GM23338 (cell line): ENCODE data around the gene TBC1D7. TPM values are rescaled to one million over a fixed set of nuclear protein-coding genes. Genes with fewer than 3 reads are reported as not detected.

Experiments used
- ATAC-seq: fragments of 200-7000 bp; cut with Tn5 transposase; 3 replicates; pipeline ENCODE4 v1.9.1; 2020
- DNase-seq: peaks from one replicate; pipeline ENCODE4 v3.0.0-alpha.2; 2015; ENCODE audit warnings: low spot score
- H2AFZ ChIP-seq: fragments of 200-600 bp; sonication (generic); 2 replicates; pipeline ENCODE4 v1.8.0; 2016; ENCODE audit warnings: antibody characterized with exemption, mild to moderate bottlenecking, moderate library complexity
- H3F3A ChIP-seq: fragments of 200-600 bp; sonication (generic); replicated peaks from 2 replicates; pipeline ENCODE4 v1.8.0; 2017; ENCODE audit warnings: antibody characterized with exemption, mixed run types, low read depth
- H3K27ac ChIP-seq: fragments of 200-600 bp; sonication (generic); 2 replicates; pipeline ENCODE4 v1.6.1; 2016; ENCODE audit warnings: low read depth
- H3K27me3 ChIP-seq: fragments of 200-600 bp; sonication (generic); 2 replicates; pipeline ENCODE4 v1.8.0; 2016; ENCODE audit warnings: mild to moderate bottlenecking, mixed run types, moderate library complexity; ENCODE audit not compliant: insufficient read depth
- H3K36me3 ChIP-seq: fragments of 200-600 bp; sonication (generic); 2 replicates; pipeline ENCODE4 v1.8.0; 2016; ENCODE audit warnings: mild to moderate bottlenecking; ENCODE audit not compliant: insufficient read depth
- H3K4me1 ChIP-seq: fragments of 200-600 bp; sonication (generic); 2 replicates; pipeline ENCODE4 v1.8.0; 2016; ENCODE audit warnings: mild to moderate bottlenecking, moderate library complexity; ENCODE audit not compliant: insufficient read depth
- H3K4me2 ChIP-seq: fragments of 200-600 bp; sonication (generic); 2 replicates; pipeline ENCODE4 v1.7.1; 2017; ENCODE audit warnings: mixed run types
- H3K4me3 ChIP-seq: fragments of 200-600 bp; sonication (generic); 2 replicates; pipeline ENCODE4 v1.6.1; 2016; ENCODE audit warnings: mixed run types
- H3K79me2 ChIP-seq: fragments of 200-600 bp; sonication (generic); replicated peaks from 2 replicates; pipeline ENCODE4 v1.8.0; 2017; ENCODE audit warnings: mild to moderate bottlenecking; ENCODE audit not compliant: insufficient read depth
- H3K9me2 ChIP-seq: fragments of 200-600 bp; sonication (generic); 2 replicates; pipeline ENCODE4 v1.8.0; 2017; ENCODE audit not compliant: insufficient read depth
- H4K20me1 ChIP-seq: fragments of 200-600 bp; sonication (generic); replicated peaks from 2 replicates; pipeline ENCODE4 v1.8.0; 2017; ENCODE audit warnings: mild to moderate bottlenecking; ENCODE audit not compliant: insufficient read depth
- H3K27ac Mint-ChIP-seq: 2 replicates; pipeline ENCODE4 v1.8.0; 2020; ENCODE audit warnings: inconsistent platforms, mild to moderate bottlenecking, moderate library complexity, mixed read lengths
- H3K27me3 Mint-ChIP-seq: 3 replicates; pipeline ENCODE4 v1.8.0; 2022; ENCODE audit warnings: low read depth, mild to moderate bottlenecking, moderate library complexity, mixed read lengths, inconsistent platforms; ENCODE audit not compliant: insufficient read depth, poor library complexity
- H3K36me3 Mint-ChIP-seq: 3 replicates; pipeline ENCODE4 v1.8.0; 2021; ENCODE audit warnings: low read depth, mild to moderate bottlenecking, inconsistent platforms, moderate library complexity, mixed read lengths
- H3K4me1 Mint-ChIP-seq: 3 replicates; pipeline ENCODE4 v1.8.0; 2020; ENCODE audit warnings: mild to moderate bottlenecking, inconsistent platforms, mixed read lengths
- H3K4me3 Mint-ChIP-seq: 3 replicates; pipeline ENCODE4 v1.8.0; 2021; ENCODE audit warnings: moderate library complexity, mild to moderate bottlenecking, inconsistent platforms, mixed read lengths
- H3K9me3 Mint-ChIP-seq: 3 replicates; pipeline ENCODE4 v1.8.0; 2020; ENCODE audit warnings: moderate library complexity, mild to moderate bottlenecking, inconsistent platforms, mixed read lengths
- CREB1 ChIP-seq: fragments of 250-450 bp; sonication (Bioruptor Pico); IDR thresholded peaks from 2 replicates; pipeline ENCODE4 v1.5.0; 2020; ENCODE audit warnings: low read depth, mild to moderate bottlenecking, moderate library complexity
- CTCF ChIP-seq, 2 experiments: fragments of 200-600 bp in 1 of 2; sonication (generic) in 1 of 2; conservative IDR thresholded peaks; 2 replicates each; pipeline versions ENCODE4 v1.5.1 to v1.6.1; 2016 to 2017; ENCODE audit warnings: antibody characterized with exemption in 2 of 2, low read depth in 2 of 2, mild to moderate bottlenecking in 2 of 2, moderate library complexity in 1 of 2
- EZH2 ChIP-seq: fragments of 200-600 bp; sonication (generic); IDR thresholded peaks from one replicate; pipeline ENCODE4 v1.8.0; 2017; ENCODE audit warnings: antibody characterized with exemption, mild to moderate bottlenecking, low read depth; ENCODE audit not compliant: unreplicated experiment
- EZH2phosphoT487 ChIP-seq: fragments of 200-600 bp; sonication (generic); IDR thresholded peaks from one replicate; pipeline ENCODE4 v1.8.1; 2018; ENCODE audit warnings: antibody characterized with exemption; ENCODE audit not compliant: unreplicated experiment
- STAT1 ChIP-seq: IDR thresholded peaks from one replicate; pipeline ENCODE4 v1.6.1; 2016; ENCODE audit warnings: antibody characterized with exemption; ENCODE audit not compliant: unreplicated experiment
- ZNF462 ChIP-seq: fragments of 250-450 bp; sonication (Bioruptor Pico); IDR thresholded peaks from 2 replicates; pipeline ENCODE4 v1.5.0; 2020; ENCODE audit warnings: mild to moderate bottlenecking, moderate library complexity
- polyA plus RNA-seq: library from polyadenylated mRNA; unstranded; fragments of >200 nt; fragmentation: Nextera tagmentation; extraction: Ambion mirVana; gene quantifications from 2 replicates; pipeline ENCODE4 v1.2.1, GENCODE V29; 2016
- total RNA-seq: library from RNA; depleted of rRNA; stranded (reverse); fragments of >200 nt; shearing (Covaris generic); gene quantifications from 2 replicates; pipeline ENCODE4 v1.2.3, GENCODE V29; 2014

The TBC1D7 gene
- total and polyA plus RNA-seq, 2 experiments from 2014 or later, result 62.0 to 70.4 TPM

- TF ChIP-seq ZNF462 (CRISPR knock-in tag), result no peak
- no peak for TF ChIP-seq CTCF (conservative IDR thresholded peaks at IDR 0.05; ENCODE audit: low read depth in 2 of 2)
- no peak for TF ChIP-seq CREB1
- TF ChIP-seq EZH2, result no peak
- TF ChIP-seq STAT1, result no peak
- no peak for TF ChIP-seq EZH2phosphoT487
Observed at GRCh38 chr6:13277231-13277630, 51.1 kb downstream of the TBC1D7 start (continued).

- H3K4me3 ChIP-seq, result no peak overlapping the region
- DNase-seq (no peak), ATAC-seq (no peak)
- Mint-ChIP-seq H3K9me3 (no peaks in the 10 kb centered on the region), H3K27ac (no peak overlapping the region), H3K4me3 (no peak overlapping the region), H3K27me3 (peaks cover 2% of the 10 kb centered on the region), H3K4me1 (peaks cover 11% of the 10 kb centered on the region), H3K36me3 (no peaks in the 10 kb centered on the region; the same call in 1 of the 3 replicates)
- H3K79me2 ChIP-seq, result no peaks in the 10 kb centered on the region
- TF ChIP-seq EZH2phosphoT487, result no peak
- 0 out of 4 replicates have a peak, but pooled peaks of 1 of the 2 experiments have one; percentile 13 for TF ChIP-seq CTCF (conservative IDR thresholded peaks at IDR 0.05; ENCODE audit: low read depth in 2 of 2)
- H3F3A ChIP-seq, result no peaks in the 10 kb centered on the region
- H4K20me1 ChIP-seq, result no peaks in the 10 kb centered on the region
- H3K4me1 ChIP-seq, result peaks cover 7% of the 10 kb centered on the region; the same call in 1 of the 2 replicates
- H3K27ac ChIP-seq, result no peak overlapping the region
- no peaks in the 10 kb centered on the region for H3K27me3 ChIP-seq
- no peaks in the 10 kb centered on the region for H3K9me2 ChIP-seq
- H2AFZ ChIP-seq, result no peak overlapping the region
- no peaks in the 10 kb centered on the region for H3K36me3 ChIP-seq
- no peak overlapping the region for H3K4me2 ChIP-seq
Observed at GRCh38 chr6:13275435-13275989, 52.8 kb downstream of the TBC1D7 start.
